IMR-90 (cell line): ENCODE measurements around the gene POLRMT. TPM values are rescaled to one million over a fixed set of nuclear protein-coding genes. Genes with fewer than 3 reads are reported as not detected.

Experiments used
- ATAC-seq: fragments of 200-7000 bp; cut with Tn5 transposase; 2 replicates; pipeline ENCODE4 v1.9.1; 2020; ENCODE audit warnings: low read depth, mild to moderate bottlenecking, moderate library complexity
- BruUV-seq: library from RNA; stranded (reverse); fragments of 400-500 nt; replicated peaks from 2 replicates; lab custom pipeline; 2021; lab: Mats Ljungman, UMichigan
- CTCF ChIA-PET: fragments of 300-600 bp; formaldehyde crosslinking; extraction: SDS; loops from one replicate; lab custom pipeline; 2021; ENCODE audit warnings: antibody characterized with exemption; lab: Yijun Ruan, JAX
- POLR2A ChIA-PET: fragments of 300-600 bp; sonication (Branson Sonifier 250); formaldehyde crosslinking; loops from one replicate; lab custom pipeline; 2022; ENCODE audit warnings: antibody characterized with exemption; ENCODE audit not compliant: unreplicated experiment; lab: Charles Lee
- DNase-seq: peaks from one replicate; pipeline ENCODE4 v3.0.0; 2013
- H2AFZ ChIP-seq: replicated peaks from 2 replicates; pipeline ENCODE3; 2013; ENCODE audit warnings: low read length, mild to moderate bottlenecking; ENCODE audit not compliant: poor library complexity
- H2AK5ac ChIP-seq: 2 replicates; pipeline ENCODE4 v1.6.1; 2013; ENCODE audit warnings: low read depth, low read length, inconsistent platforms
- H2AK9ac ChIP-seq: replicated peaks from 2 replicates; pipeline ENCODE3; 2013; ENCODE audit warnings: mild to moderate bottlenecking, low read depth, low read length, moderate library complexity; ENCODE audit not compliant: poor library complexity
- H2BK120ac ChIP-seq: 2 replicates; pipeline ENCODE4 v1.6.1; 2013; ENCODE audit warnings: low read depth, low read length, inconsistent platforms
- H2BK15ac ChIP-seq: 3 replicates; pipeline ENCODE4 v1.6.1; 2013; ENCODE audit warnings: low read depth, low read length, inconsistent platforms
- H2BK20ac ChIP-seq: 2 replicates; pipeline ENCODE4 v1.6.1; 2013; ENCODE audit warnings: low read depth, mild to moderate bottlenecking, inconsistent platforms, low read length, moderate library complexity
- H2BK5ac ChIP-seq: 2 replicates; pipeline ENCODE4 v1.6.1; 2013; ENCODE audit warnings: mild to moderate bottlenecking, low read depth, low read length, inconsistent platforms; ENCODE audit not compliant: poor library complexity, severe bottlenecking
- H3K14ac ChIP-seq: replicated peaks from 2 replicates; pipeline ENCODE4 v1.6.1; 2013; ENCODE audit warnings: low read depth, low read length, inconsistent platforms
- H3K18ac ChIP-seq: 2 replicates; pipeline ENCODE4 v1.6.1; 2013; ENCODE audit warnings: low read depth, low read length, control low read depth
- H3K23ac ChIP-seq: 2 replicates; pipeline ENCODE4 v1.6.1; 2013; ENCODE audit warnings: low read depth, low read length, inconsistent platforms
- H3K27ac ChIP-seq: 2 replicates; pipeline ENCODE4 v1.5.1; 2013; ENCODE audit warnings: mild to moderate bottlenecking, control low read depth, low read length; ENCODE audit not compliant: insufficient read depth
- H3K27me3 ChIP-seq: 2 replicates; pipeline ENCODE4 v1.6.1; 2013; ENCODE audit warnings: low read length; ENCODE audit not compliant: control insufficient read depth, insufficient read depth
- H3K36me3 ChIP-seq: 2 replicates; pipeline ENCODE4 v1.6.1; 2013; ENCODE audit warnings: low read length, mixed read lengths; ENCODE audit not compliant: control insufficient read depth, insufficient read depth
- H3K4ac ChIP-seq: 2 replicates; pipeline ENCODE4 v1.6.1; 2013; ENCODE audit warnings: low read depth, low read length, inconsistent platforms
- H3K4me1 ChIP-seq: 2 replicates; pipeline ENCODE4 v1.6.1; 2013; ENCODE audit warnings: low read length, mixed read lengths; ENCODE audit not compliant: control insufficient read depth, insufficient read depth
- H3K4me2 ChIP-seq: 2 replicates; pipeline ENCODE4 v1.6.1; 2013; ENCODE audit warnings: low read depth, mild to moderate bottlenecking, control low read depth, low read length, moderate library complexity
- H3K4me3 ChIP-seq: 2 replicates; pipeline ENCODE4 v1.5.1; 2013; ENCODE audit warnings: low read depth, mild to moderate bottlenecking, control low read depth, low read length, moderate library complexity; ENCODE audit not compliant: insufficient read depth
- H3K56ac ChIP-seq: 2 replicates; pipeline ENCODE4 v1.6.1; 2013; ENCODE audit warnings: low read length, inconsistent platforms; ENCODE audit not compliant: insufficient read depth; ENCODE audit errors: extremely low read depth
- H3K79me1 ChIP-seq, 2 experiments: 2 replicates each; pipeline ENCODE4 v1.6.1; 2013; ENCODE audit warnings: low read length in 2 of 2, inconsistent platforms in 1 of 2, low read depth in 1 of 2
- H3K9ac ChIP-seq: 2 replicates; pipeline ENCODE4 v1.6.1; 2013; ENCODE audit warnings: low read depth, low read length, control low read depth
- H3K9me1 ChIP-seq: 2 replicates; pipeline ENCODE4 v1.6.1; 2013; ENCODE audit warnings: low read length, inconsistent platforms; ENCODE audit not compliant: insufficient read depth
- H3K9me3 ChIP-seq: 2 replicates; pipeline ENCODE4 v1.6.1; 2013; ENCODE audit warnings: low read length; ENCODE audit not compliant: control insufficient read depth, insufficient read depth
- H4K20me1 ChIP-seq: 2 replicates; pipeline ENCODE4 v1.6.1; 2013; ENCODE audit warnings: low read length, inconsistent platforms; ENCODE audit not compliant: insufficient read depth
- H4K5ac ChIP-seq: 2 replicates; pipeline ENCODE4 v1.6.1; 2013; ENCODE audit warnings: mild to moderate bottlenecking, low read depth, low read length, control low read depth
- H4K8ac ChIP-seq, 2 experiments: 2 replicates each; pipeline ENCODE4 v1.6.1; 2013; ENCODE audit warnings: low read depth in 2 of 2, low read length in 2 of 2, control low read depth in 1 of 2, inconsistent platforms in 1 of 2
- H4K91ac ChIP-seq: 2 replicates; pipeline ENCODE4 v1.6.1; 2013; ENCODE audit warnings: low read depth, low read length, inconsistent platforms; ENCODE audit not compliant: insufficient read depth
- BHLHE40 ChIP-seq: fragments of 150-350 bp; IDR thresholded peaks from 2 replicates; pipeline ENCODE4 v1.6.1; 2016; ENCODE audit warnings: mild to moderate bottlenecking, low read depth, low read length
- CEBPB ChIP-seq: IDR thresholded peaks from 2 replicates; pipeline ENCODE4 v1.6.1; 2012; ENCODE audit warnings: low read depth, low read length, improper control_type of control experiment
- MXI1 ChIP-seq: IDR thresholded peaks from 2 replicates; pipeline ENCODE4 v1.6.1; 2012; ENCODE audit warnings: low read depth, mild to moderate bottlenecking, low read length, moderate library complexity, borderline replicate concordance
- POLR2A ChIP-seq: IDR thresholded peaks from 2 replicates; pipeline ENCODE4 v1.6.1; 2012; ENCODE audit warnings: mild to moderate bottlenecking, low read depth, low read length
- RAD21 ChIP-seq: IDR thresholded peaks from 2 replicates; pipeline ENCODE4 v1.6.1; 2012; ENCODE audit warnings: low read length, improper control_type of control experiment
- RFX5 ChIP-seq: IDR thresholded peaks from 2 replicates; pipeline ENCODE4 v1.8.0; 2012; ENCODE audit warnings: low read depth, mild to moderate bottlenecking, low read length, moderate library complexity
- WGBS, 2 experiments: methylation state at CpG; one replicate each; pipeline versions ENCODE4 v1.1.5 to v1.1.7; 2013; ENCODE audit warnings: missing lambda C conversion rate in 2 of 2; ENCODE audit not compliant: insufficient read length in 1 of 2; ENCODE audit errors: extremely low coverage in 2 of 2; 5-methylcytosine and 5-hydroxymethylcytosine counted together
- dilution Hi-C: fragments of 300-500 bp; cut with HindIII; formaldehyde crosslinking; loops from one replicate; pipeline ENCODE4 v1.14.3; 2018; ENCODE audit warnings: low sequenced_read_pairs; ENCODE audit not compliant: unreplicated experiment
- in situ Hi-C: fragments of 300-500 bp; cut with MboI; formaldehyde crosslinking; loops from 3 replicates; pipeline ENCODE4 v1.14.3; 2019; ENCODE audit warnings: low sequenced_read_pairs, inconsistent platforms, mixed read lengths
- intact Hi-C: fragments of 100-400 bp; cut with micrococcal nuclease; formaldehyde crosslinking; loops from 2 replicates; pipeline ENCODE4 v1.10.0; 2022
- polyA plus RNA-seq, 3 experiments: library from polyadenylated mRNA; depleted of rRNA; stranded (reverse); fragments of >200 nt; gene quantifications; 2 replicates each; pipeline ENCODE4 v1.2.3, GENCODE V29; 2012; ENCODE audit warnings: low replicate concordance in 1 of 3
- total RNA-seq: library from RNA; depleted of rRNA; stranded (reverse); fragments of >200 nt; gene quantifications from 2 replicates; pipeline ENCODE4 v1.2.3, GENCODE V29; 2012
- TF ChIP-seq, protein P1 (sequence below): conservative IDR thresholded peaks from 2 replicates; pipeline ENCODE4 v1.5.1; 2012; ENCODE audit warnings: mild to moderate bottlenecking, low read depth, low read length, improper control_type of control experiment

POLRMT gene
- total and polyA plus RNA-seq, 2 of the 4 experiments (the other 2 are of a cell fraction): 9.9 to 29.6 TPM

- H2AK9ac ChIP-seq: no peak overlapping the region
- in situ Hi-C loops (no loop called here), dilution Hi-C loops (no loop called here)
These were observed 37.1 kb downstream of the POLRMT start for GRCh38 chr19:596263-596655.

More at GRCh38 chr19:596263-596655, 37.1 kb downstream of the POLRMT start:
- Histone ChIP-seq H3K79me1 (no peaks in the 10 kb centered on the region), H3K18ac (no peak overlapping the region), H4K91ac (no peak overlapping the region), H3K9me3 (peaks cover 2% of the 10 kb centered on the region; the same call in 1 of the 2 replicates), H4K5ac (no peak overlapping the region), H3K27me3 (peaks cover 14% of the 10 kb centered on the region; the same call in 1 of the 2 replicates), H3K9me1 (no peaks in the 10 kb centered on the region), H3K4ac (no peak overlapping the region), H2BK20ac (no peak overlapping the region), H2AFZ (no peak overlapping the region), H2AK5ac (no peak overlapping the region), H4K20me1 (peaks cover 18% of the 10 kb centered on the region), H2BK120ac (no peak overlapping the region), H3K4me3 (no peak overlapping the region), H3K36me3 (no peaks in the 10 kb centered on the region), H2BK5ac (no peak overlapping the region), H3K56ac (no peak overlapping the region), H3K4me1 (no peaks in the 10 kb centered on the region), H3K23ac (no peak overlapping the region), H4K8ac (no peak overlapping the region), H3K4me2 (no peak overlapping the region), H2BK15ac (no peak overlapping the region), H3K14ac (no peak overlapping the region), H3K9ac (no peak overlapping the region), H3K27ac (no peak overlapping the region)
- TF ChIP-seq BHLHE40: no peak
- TF ChIP-seq RAD21: no peak
- no peak for TF ChIP-seq CEBPB
- TF ChIP-seq POLR2A: no peak
- TF ChIP-seq MXI1: no peak
- TF ChIP-seq, protein P1, sequence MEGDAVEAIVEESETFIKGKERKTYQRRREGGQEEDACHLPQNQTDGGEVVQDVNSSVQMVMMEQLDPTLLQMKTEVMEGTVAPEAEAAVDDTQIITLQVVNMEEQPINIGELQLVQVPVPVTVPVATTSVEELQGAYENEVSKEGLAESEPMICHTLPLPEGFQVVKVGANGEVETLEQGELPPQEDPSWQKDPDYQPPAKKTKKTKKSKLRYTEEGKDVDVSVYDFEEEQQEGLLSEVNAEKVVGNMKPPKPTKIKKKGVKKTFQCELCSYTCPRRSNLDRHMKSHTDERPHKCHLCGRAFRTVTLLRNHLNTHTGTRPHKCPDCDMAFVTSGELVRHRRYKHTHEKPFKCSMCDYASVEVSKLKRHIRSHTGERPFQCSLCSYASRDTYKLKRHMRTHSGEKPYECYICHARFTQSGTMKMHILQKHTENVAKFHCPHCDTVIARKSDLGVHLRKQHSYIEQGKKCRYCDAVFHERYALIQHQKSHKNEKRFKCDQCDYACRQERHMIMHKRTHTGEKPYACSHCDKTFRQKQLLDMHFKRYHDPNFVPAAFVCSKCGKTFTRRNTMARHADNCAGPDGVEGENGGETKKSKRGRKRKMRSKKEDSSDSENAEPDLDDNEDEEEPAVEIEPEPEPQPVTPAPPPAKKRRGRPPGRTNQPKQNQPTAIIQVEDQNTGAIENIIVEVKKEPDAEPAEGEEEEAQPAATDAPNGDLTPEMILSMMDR: no peak
- TF ChIP-seq RFX5: no peak
- BruUV-seq: no TSS peak
- ChIA-PET POLR2A (no interaction called here), CTCF (no interaction called here)
- no peak for ATAC-seq
- DNase-seq: no peak
- WGBS, 2 experiments: 85% methylated on average over 5 of the region's 16 CpGs; no CpG with 5 or more reads in 1 of the 2 experiments
- intact Hi-C loops: no loop called here
